BJ (cell line): ENCODE data around the gene PLSCR1. TPM values are rescaled to one million over a fixed set of nuclear protein-coding genes. Genes with fewer than 3 reads are reported as not detected.

Experiments
- CTCF ChIA-PET: fragments of 350-600 bp; formaldehyde crosslinking; extraction: SDS; loops from one replicate; lab custom pipeline; 2021; ENCODE audit warnings: antibody characterized with exemption, inconsistent platforms; lab: Yijun Ruan, JAX
- POLR2A ChIA-PET: fragments of 300-600 bp; sonication (Branson Sonifier 250); formaldehyde crosslinking; extraction: SDS; loops from one replicate; lab custom pipeline; 2021; ENCODE audit warnings: antibody characterized with exemption; lab: Charles Lee
- DNase-seq: peaks from one replicate; pipeline ENCODE4 v3.0.0-alpha.2; 2011; ENCODE audit warnings: low read depth
- H3K27me3 ChIP-seq: 2 replicates; pipeline ENCODE4 v1.6.0; 2011; ENCODE audit warnings: low read length; ENCODE audit not compliant: control insufficient read depth, insufficient read depth
- H3K36me3 ChIP-seq: 2 replicates; pipeline ENCODE4 v1.5.1; 2011; ENCODE audit warnings: low read length; ENCODE audit not compliant: control insufficient read depth, insufficient read depth
- H3K4me3 ChIP-seq: 2 replicates; pipeline ENCODE4 v1.5.1; 2011; ENCODE audit warnings: low read depth, mild to moderate bottlenecking, control low read depth, low read length
- polyA plus RNA-seq: library from polyadenylated mRNA; depleted of rRNA; stranded (reverse); fragments of >200 nt; gene quantifications from 2 replicates; pipeline ENCODE4 v1.2.3, GENCODE V29; 2011
- TF ChIP-seq, protein P1 (sequence below): IDR thresholded peaks from 2 replicates; pipeline ENCODE4 v1.5.1; 2011; ENCODE audit warnings: low read depth, mild to moderate bottlenecking, control low read depth, inconsistent platforms, low read length, moderate library complexity; ENCODE audit not compliant: insufficient read depth

Gene PLSCR1
- polyA plus RNA-seq, 1 experiment, result 26.3 TPM

GRCh38 chr3:146496726-146497125 lies 47.7 kb downstream of the PLSCR1 start:
- TF ChIP-seq, protein P1, sequence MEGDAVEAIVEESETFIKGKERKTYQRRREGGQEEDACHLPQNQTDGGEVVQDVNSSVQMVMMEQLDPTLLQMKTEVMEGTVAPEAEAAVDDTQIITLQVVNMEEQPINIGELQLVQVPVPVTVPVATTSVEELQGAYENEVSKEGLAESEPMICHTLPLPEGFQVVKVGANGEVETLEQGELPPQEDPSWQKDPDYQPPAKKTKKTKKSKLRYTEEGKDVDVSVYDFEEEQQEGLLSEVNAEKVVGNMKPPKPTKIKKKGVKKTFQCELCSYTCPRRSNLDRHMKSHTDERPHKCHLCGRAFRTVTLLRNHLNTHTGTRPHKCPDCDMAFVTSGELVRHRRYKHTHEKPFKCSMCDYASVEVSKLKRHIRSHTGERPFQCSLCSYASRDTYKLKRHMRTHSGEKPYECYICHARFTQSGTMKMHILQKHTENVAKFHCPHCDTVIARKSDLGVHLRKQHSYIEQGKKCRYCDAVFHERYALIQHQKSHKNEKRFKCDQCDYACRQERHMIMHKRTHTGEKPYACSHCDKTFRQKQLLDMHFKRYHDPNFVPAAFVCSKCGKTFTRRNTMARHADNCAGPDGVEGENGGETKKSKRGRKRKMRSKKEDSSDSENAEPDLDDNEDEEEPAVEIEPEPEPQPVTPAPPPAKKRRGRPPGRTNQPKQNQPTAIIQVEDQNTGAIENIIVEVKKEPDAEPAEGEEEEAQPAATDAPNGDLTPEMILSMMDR, result no peak
- Histone ChIP-seq H3K27me3 (no peaks in the 10 kb centered on the region), H3K36me3 (no peaks in the 10 kb centered on the region), H3K4me3 (no peak overlapping the region)
- ChIA-PET POLR2A (no interaction called here), CTCF (no interaction called here)
- DNase-seq, result no peak

GRCh38 chr3:146496251-146496650 lies 48.2 kb downstream of the PLSCR1 start:
- ChIA-PET POLR2A (no interaction called here), CTCF (no interaction called here)
- Histone ChIP-seq H3K4me3 (no peak overlapping the region), H3K27me3 (no peaks in the 10 kb centered on the region), H3K36me3 (no peaks in the 10 kb centered on the region)
- TF ChIP-seq, protein P1, result no peak
- no peak for DNase-seq

- Histone ChIP-seq H3K27me3 (no peaks in the 10 kb centered on the region), H3K4me3 (no peak overlapping the region), H3K36me3 (no peaks in the 10 kb centered on the region)
- no peak for DNase-seq
- ChIA-PET CTCF (no interaction called here), POLR2A (no interaction called here)
- TF ChIP-seq, protein P1, result no peak
Measured at GRCh38 chr3:146493761-146494160, 50.6 kb downstream of the PLSCR1 start.

- no peak for DNase-seq
- Histone ChIP-seq H3K36me3 (no peaks in the 10 kb centered on the region), H3K27me3 (no peaks in the 10 kb centered on the region), H3K4me3 (no peak overlapping the region)
- ChIA-PET POLR2A (no interaction called here), CTCF (no interaction called here)
- TF ChIP-seq, protein P1, result no peak
Measured at GRCh38 chr3:146493221-146493620, 51.2 kb downstream of the PLSCR1 start.

DNA sequence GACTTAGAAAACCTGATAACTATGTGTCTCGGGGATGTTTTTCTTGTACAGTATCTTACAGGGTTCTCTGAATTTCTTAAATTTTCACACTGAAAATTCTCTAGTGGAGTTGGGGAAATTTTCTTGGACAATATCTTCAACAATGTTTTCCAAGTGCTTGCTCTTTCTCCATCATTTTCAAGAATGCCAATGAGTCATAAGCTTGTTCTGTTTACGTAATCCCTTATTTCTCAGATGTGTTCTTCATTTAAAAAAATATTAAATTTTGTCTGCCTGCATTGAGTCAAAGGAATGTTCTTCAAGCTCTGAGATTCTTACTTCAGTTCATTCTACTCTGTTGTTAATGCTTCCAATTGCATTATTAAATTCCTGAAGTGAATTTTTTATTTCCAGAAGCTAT lies 53.1 kb downstream of the PLSCR1 start:
- TF ChIP-seq, protein P1, result no peak
- no peaks in the 10 kb centered on the region for H3K36me3 ChIP-seq
- H3K27me3 ChIP-seq, result no peaks in the 10 kb centered on the region
- POLR2A ChIA-PET, result no interaction called here
- no peak overlapping the region for H3K4me3 ChIP-seq
- DNase-seq, result no peak
- CTCF ChIA-PET, result no interaction called here
